Middle frontal gyrus (tissue), 1 donor: ENCODE results near the gene EMILIN1.

Experiments used
- DNase-seq: peaks from one replicate; pipeline ENCODE4 v3.0.0-alpha.2; 2015; ENCODE audit warnings: low spot score; ENCODE audit errors: extremely low spot score

The EMILIN1 gene

DNA sequence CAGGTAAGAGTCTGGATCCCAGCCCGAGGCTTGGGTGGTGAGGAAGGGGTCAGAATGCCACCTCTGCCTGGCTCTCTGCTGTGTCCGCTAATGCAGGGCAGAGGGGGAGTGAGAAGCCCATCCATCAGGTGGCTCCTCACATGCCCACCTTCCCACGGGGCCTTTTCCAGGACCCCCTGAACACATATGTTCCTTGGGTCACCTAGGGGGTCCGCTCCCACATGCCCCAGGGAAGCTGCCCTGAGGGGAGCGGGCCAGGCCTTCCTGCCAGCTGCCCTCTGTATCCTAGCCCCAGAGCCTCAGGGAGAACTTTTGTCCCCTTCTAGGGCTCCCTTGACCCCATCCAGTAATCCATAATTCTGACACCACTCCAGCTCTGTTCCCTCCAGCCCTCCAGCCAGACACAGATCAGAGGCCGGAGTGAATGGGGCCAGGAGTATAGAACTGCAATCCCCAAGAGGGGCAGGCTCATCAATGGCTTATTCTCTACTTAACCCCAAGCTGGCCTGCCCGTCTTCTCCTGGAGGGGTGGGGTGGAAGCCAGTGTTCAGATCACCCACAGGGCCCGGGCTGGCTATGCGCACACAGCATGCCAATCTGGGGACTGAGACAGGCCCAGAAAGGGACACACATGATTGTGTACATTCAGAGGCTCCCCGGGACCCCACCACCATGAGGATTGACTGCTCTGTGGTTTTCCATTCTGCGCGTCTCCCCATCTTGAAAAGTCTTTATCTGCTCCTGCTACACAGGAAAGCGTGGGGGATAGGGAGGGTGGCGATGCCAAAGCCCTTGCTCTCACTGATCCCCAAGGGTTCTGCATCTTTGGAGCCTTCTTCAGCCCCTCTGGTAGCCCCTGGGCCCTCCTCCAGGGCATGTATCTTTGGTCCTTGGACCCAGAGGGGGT, 1.1 kb downstream of the EMILIN1 start:
- no peak for DNase-seq

DNA sequence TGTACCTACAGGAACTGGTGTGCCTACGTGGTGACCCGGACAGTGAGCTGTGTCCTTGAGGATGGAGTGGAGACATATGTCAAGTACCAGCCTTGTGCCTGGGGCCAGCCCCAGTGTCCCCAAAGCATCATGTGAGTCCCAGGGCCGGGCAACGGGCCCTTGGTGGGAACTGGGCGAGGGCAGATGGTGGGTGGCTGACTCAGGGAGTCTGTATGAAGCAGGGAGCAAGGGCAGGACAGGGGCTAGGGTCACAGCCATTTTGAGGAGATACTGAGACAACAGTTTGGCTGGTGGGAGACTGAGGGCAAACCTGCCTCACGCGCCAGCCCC, 1.7 kb downstream of the EMILIN1 start:
- DNase-seq, result no peak

DNA sequence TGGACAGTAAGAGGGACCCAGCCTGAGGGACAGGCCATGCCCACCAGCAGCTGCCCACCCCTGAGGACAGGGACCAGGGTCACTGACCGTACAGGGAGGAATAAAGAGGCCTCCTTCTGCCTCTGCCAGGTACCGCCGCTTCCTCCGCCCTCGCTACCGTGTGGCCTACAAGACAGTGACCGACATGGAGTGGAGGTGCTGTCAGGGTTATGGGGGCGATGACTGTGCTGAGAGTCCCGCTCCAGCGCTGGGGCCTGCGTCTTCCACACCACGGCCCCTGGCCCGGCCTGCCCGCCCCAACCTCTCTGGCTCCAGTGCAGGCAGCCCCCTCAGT, 2.2 kb downstream of the EMILIN1 start:
- DNase-seq, result no peak

DNA sequence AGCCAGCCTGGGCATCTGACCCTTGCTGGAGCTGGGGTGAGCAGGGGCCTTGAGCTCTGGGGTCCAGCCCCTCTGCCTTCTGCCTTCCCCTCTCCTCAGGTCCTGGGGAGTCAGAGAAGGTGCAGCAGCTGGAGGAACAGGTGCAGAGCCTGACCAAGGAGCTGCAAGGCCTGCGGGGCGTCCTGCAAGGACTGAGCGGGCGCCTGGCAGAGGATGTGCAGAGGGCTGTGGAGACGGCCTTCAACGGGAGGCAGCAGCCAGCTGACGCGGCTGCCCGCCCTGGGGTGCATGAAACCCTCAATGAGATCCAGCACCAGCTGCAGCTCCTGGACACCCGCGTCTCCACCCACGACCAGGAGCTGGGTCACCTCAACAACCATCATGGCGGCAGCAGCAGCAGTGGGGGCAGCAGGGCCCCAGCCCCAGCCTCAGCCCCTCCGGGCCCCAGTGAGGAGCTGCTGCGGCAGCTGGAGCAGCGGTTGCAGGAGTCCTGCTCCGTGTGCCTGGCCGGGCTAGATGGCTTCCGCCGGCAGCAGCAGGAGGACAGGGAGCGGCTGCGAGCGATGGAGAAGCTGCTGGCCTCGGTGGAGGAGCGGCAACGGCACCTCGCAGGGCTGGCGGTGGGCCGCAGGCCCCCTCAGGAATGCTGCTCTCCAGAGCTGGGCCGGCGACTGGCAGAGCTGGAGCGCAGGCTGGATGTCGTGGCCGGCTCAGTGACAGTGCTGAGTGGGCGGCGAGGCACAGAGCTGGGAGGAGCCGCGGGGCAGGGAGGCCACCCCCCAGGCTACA, 3.8 kb downstream of the EMILIN1 start:
- no peak for DNase-seq

DNA sequence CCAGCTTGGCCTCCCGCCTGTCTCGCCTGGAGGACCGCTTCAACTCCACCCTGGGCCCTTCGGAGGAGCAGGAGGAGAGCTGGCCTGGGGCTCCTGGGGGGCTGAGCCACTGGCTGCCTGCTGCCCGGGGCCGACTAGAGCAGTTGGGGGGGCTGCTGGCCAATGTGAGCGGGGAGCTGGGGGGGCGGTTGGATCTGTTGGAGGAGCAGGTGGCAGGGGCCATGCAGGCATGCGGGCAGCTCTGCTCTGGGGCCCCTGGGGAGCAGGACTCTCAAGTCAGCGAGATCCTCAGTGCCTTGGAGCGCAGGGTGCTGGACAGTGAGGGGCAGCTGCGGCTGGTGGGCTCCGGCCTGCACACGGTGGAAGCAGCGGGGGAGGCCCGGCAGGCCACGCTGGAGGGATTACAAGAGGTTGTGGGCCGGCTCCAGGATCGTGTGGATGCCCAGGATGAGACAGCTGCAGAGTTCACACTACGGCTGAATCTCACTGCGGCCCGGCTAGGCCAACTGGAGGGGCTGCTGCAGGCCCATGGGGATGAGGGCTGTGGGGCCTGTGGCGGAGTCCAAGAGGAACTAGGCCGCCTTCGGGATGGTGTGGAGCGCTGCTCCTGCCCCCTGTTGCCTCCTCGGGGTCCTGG, 4.5 kb downstream of the EMILIN1 start:
- DNase-seq, result no peak

DNA sequence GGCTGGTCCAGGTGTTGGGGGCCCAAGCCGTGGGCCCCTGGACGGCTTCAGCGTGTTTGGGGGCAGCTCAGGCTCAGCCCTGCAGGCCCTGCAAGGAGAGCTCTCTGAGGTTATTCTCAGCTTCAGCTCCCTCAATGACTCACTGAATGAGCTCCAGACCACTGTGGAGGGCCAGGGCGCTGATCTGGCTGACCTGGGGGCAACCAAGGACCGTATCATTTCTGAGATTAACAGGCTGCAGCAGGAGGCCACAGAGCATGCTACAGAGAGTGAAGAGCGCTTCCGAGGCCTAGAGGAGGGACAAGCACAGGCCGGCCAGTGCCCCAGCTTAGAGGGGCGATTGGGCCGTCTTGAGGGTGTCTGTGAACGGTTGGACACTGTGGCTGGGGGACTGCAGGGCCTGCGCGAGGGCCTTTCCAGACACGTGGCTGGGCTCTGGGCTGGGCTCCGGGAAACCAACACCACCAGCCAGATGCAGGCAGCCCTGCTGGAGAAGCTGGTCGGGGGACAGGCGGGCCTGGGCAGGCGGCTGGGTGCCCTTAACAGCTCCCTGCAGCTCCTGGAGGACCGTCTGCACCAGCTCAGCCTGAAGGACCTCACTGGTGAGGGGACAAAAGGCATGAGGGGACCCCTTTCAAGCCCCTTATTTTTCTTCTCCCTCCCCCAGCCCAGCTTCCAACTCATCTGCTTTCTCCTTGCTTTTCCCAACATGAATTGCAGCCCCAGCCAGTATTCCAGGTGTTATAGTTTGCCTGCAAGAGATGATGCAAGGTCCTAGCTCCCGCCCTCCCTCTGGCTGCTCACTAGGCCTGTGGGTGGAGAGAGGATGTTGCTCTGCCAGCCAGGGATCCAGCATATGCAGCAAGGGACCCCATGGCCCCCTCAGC, 5.2 kb downstream of the EMILIN1 start:
- DNase-seq, result no peak

DNA sequence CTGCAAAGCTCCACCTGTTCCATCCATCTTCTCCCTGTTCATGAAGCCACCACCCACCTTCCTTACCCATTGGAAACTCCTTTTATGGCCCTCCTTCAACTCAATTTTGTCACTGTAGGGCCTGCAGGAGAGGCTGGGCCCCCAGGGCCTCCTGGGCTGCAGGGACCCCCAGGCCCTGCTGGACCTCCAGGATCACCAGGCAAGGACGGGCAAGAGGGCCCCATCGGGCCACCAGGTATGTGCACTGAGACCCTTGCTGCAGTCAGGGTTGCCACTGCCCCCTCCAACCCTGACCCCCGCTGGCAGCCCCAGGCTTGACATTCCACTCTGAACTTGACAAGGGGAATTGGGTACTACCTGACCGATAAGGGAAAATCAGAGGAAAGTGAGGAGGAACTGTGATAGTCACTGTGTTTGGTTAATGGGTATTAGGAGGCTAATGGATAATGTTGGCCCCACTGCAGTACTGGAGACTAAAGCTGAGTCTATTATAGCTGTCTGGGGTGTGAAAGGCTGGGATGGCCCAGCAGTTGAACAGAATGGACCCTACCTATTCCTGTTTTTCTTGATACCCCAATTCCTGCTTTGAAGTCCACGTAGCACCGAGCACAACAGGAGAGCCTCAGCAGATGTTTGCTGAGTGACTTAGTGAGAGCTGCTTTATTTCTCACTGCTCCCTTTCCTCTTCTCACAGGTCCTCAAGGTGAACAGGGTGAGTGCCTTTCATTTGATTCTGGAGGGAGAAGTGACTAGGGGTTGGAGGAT, 6.1 kb downstream of the EMILIN1 start:
- DNase-seq, result no peak

DNA sequence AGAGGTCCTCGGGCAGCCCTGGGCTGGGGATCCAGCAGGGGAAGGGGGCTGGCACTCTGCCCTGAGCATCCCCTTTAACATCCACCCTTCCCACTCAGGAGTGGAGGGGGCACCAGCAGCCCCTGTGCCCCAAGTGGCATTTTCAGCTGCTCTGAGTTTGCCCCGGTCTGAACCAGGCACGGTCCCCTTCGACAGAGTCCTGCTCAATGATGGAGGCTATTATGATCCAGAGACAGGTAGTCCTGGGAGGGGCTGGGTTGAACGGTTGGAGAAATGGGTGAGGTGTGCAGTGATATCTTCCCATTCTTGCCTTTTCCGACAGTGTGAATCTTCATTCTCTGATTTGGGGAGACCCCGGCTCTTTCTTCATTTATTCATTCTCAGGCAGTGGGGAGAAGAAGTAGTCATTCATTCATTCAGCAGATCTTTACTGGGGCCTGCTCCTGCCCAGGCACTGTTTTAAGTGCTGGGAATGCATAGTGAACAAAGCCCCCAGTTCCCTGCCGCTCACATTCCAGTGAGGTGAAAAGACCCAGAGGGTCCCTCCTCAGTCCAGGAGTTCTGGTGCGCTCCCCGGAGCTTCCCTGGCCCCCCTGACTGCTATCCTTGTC, 6.8 kb downstream of the EMILIN1 start:
- no peak for DNase-seq

DNA sequence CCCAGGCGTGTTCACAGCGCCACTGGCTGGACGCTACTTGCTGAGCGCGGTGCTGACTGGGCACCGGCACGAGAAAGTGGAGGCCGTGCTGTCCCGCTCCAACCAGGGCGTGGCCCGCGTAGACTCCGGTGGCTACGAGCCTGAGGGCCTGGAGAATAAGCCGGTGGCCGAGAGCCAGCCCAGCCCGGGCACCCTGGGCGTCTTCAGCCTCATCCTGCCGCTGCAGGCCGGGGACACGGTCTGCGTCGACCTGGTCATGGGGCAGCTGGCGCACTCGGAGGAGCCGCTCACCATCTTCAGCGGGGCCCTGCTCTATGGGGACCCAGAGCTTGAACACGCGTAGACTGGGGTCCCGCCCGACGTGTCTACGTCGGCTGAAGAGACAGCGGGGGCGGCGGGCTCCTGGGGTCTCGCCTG, 7.3 kb downstream of the EMILIN1 start:
- peak; percentile 43 for DNase-seq

DNA sequence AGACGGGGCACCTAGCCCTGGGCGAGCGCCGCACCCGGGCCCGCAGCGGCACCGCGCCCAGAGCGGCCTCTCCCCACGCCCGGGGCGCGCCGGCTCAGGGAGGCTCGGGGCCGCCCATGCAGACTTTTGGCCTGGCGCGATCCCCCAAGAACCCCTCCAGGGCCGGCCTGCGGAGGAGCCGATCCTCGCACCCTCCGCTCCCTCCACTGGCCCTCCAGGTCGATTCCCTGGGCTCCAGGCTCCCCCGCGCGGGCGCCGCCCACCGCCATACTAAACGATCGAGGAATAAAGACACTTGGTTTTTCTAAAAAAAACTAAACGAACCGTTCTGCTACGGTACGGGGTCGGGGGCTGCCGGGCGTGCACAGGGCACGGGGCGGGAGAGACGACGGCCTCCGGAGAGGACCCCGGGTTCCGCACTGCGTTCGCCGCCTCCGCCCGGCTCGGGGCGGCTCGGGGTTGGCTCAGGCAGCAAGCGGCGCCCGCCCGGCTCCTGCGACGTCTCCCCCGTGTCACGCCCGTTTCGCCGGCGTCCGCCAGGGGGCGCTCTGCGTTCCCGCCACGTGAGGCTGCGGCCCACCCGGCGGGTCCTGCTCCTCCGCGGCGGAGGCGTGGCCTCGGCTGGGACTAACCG, 7.8 kb downstream of the EMILIN1 start:
- DNase-seq, result peak; percentile 90

DNA sequence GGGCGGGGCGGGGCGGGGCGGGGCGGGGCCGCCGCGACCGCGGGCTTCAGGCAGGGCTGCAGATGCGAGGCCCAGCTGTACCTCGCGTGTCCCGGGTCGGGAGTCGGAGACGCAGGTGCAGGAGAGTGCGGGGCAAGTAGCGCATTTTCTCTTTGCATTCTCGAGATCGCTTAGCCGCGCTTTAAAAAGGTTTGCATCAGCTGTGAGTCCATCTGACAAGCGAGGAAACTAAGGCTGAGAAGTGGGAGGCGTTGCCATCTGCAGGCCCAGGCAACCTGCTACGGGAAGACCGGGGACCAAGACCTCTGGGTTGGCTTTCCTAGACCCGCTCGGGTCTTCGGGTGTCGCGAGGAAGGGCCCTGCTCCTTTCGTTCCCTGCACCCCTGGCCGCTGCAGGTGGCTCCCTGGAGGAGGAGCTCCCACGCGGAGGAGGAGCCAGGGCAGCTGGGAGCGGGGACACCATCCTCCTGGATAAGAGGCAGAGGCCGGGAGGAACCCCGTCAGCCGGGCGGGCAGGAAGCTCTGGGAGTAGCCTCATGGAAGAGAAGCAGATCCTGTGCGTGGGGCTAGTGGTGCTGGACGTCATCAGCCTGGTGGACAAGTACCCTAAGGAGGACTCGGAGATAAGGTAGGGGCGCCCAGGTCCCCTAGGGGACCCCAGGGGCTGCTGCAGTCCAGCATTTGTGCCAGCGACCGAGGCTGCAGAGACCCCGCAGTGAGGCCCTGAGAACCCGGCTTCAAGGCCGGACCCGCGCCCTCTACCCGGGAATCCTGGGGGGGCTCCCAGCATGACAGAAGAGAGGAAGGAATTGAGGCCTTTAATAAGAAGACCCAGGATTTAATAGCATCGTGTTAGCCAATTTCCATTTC, 8.5 kb downstream of the EMILIN1 start, which contains the start of gene KHK:
TSS of gene KHK (plus strand) at position 49 of the 870 bp plus-strand sequence. CDS start at position 537, 488 bp downstream.
- peak; percentile 40 for DNase-seq

DNA sequence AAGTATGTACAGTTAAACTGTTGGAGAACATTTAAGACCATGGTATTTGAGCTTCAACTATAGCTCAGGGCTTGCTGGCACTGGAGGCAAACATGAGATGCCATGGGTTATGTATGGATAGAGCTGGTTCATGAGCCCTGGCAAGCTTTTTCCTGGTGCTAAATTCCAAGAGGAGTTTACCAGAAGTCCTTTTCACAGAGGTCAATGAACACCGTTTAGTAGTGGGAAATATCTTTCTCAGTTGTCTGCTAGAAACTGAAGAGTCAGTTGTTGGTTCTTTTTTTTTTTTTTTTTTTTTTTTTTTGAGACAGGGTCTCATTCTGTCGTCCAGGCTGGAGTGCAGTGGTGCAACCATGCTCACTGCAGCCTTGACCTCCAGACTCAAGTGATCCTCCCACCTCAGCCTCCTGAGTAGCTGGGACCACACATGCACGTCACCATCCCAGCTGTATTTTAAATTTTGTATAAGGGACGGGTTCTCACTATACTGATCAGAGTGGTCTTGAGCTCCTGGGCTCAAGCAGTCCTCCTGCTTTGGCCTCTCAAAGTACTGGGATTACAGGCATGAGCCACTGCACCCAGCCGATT, 9.5 kb downstream of the EMILIN1 start:
- DNase-seq, result no peak

DNA sequence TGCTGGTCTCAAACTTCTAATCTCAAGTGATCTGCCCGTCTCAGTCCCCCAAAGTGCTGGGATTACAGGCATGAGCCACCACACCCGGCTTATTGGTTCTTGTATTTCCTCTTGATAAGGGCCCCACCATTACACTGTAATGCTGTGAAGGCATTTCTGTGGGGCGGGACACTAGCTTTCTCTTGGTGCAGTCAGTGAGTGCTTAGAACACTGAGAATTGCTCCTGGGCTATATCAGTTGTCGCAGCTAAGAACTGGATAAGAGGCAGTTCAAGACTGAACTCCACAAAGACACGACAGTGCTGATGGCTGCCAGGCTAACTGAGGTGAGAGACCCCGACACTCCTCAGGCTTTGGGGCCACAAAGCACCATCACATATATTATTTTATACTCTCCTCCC, 10.2 kb downstream of the EMILIN1 start:
- no peak for DNase-seq

DNA sequence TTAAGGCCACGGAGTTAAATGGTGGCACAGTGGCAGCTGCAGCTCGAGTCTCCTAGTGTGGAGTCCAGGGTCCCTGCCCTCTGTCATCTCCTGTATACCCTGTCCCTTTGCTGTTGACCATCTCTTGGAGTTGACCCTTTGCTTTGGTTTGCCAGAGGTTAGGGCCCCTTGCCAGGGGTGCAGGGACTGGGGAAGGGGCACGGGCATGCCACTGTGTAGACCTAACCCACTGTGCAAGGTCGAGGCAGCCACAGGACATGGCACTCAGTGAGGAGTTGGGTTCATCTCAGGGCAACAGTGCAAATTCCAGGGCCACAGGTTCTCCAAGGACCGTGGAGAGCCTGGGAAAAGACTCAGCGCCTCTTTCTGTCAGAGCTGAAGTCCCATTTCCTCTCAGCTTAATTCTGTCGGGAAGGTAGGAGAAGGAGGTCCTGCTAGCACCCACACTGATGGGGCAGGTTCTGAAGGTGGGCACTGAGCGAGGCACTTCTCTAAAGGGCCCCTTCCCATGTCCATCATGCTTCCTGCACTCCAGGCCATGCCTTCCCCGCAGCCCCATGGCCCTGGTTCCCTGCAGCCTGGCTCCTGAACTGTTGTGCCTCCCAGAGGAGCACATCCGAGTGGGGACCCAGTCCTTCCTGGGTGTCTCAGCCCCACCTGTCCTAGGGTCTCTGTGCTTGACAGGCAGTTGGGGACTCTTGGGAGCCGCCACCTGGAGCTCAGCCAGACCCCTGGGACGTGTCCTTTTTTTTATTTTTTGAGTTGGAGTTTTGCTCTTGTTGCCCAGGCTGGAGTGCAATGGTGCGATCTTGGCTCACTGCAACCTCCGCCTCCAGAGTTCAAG, 10.9 kb downstream of the EMILIN1 start:
- no peak for DNase-seq

DNA sequence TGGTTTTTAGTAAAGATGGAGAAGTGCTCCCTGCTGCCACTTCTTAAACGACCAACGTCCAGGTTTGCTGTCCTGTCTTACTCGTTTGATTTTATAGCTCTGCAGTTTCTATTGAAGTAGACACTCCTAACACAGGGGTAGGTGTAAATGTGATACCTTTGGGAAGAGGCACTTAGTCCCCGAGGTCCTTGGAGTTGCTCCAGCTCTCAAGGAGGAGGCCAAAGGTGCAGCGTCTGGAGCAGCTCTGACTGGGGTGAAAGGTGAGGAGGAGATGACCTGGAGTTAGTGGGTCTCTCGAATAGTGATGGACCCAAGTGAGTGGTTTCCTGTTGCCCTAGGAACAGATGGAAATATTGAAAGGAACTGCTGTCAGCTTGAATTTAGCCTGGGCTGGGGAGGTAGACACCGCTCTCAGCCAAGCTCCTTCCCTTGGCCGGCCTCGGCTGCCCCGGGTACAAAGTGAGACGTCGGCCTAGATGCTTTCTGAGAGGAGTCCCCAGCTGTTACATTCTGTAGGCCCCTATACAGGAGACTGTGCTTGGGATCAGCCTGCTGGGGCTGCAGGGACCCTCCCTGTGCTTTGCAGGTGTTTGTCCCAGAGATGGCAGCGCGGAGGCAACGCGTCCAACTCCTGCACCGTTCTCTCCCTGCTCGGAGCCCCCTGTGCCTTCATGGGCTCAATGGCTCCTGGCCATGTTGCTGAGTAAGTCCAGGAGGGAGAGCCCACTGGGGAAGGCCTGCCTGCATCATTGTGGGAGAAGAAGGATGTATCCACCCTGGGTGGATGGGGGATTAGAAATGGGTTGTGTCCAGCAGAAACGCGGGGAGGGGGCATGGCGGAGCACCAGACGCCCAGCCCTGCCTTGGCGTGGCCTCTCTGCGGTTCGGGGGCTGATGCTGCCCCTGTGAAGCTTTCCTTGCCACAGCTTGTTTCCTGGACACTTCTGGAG, 13.6 kb downstream of the EMILIN1 start:
- no peak for DNase-seq
